ENCODE data around the gene CTAG1A.
"Not testable (repeated sequence)": the region's sequence is repeated elsewhere in the genome, so short reads cannot be mapped to it uniquely, and the experiment has no call there.

The CTAG1A gene

GRCh38 chrX:154613586-154613985 is 28.7 kb downstream of the CTAG1A start:
- not testable (repeated sequence) for DNase-seq (ENCODE audit: low read depth)

- not testable (repeated sequence) for DNase-seq (ENCODE audit: low read depth)
Observed at GRCh38 chrX:154619182-154619581, 34.2 kb downstream of the CTAG1A start, which contains the start of gene CTAG1B. CTAG1B (minus strand) TSS chrX:154619282; CDS start chrX:154619218, 64 bp downstream.

- DNase-seq (ENCODE audit: low read depth), result not testable (repeated sequence)
Observed at GRCh38 chrX:154620767-154621414, 36.0 kb downstream of the CTAG1A start.

- not testable (repeated sequence) for DNase-seq (ENCODE audit: low read depth)
Observed at GRCh38 chrX:154628960-154629359, 44.0 kb downstream of the CTAG1A start.

- DNase-seq (ENCODE audit: low read depth), result not testable (repeated sequence)
Observed at GRCh38 chrX:154630949-154631348, 46.0 kb downstream of the CTAG1A start.

- DNase-seq (ENCODE audit: low read depth), result not testable (repeated sequence)
Observed at GRCh38 chrX:154633661-154634060, 48.7 kb downstream of the CTAG1A start.

Measured in activated T-helper 1 cell treated with Interleukin-2 at 50 U/mL for 16 hours (primary cell).